Left ventricle myocardium inferior (tissue), 1 donor: ENCODE measurements around the gene PACSIN2. TPM values are rescaled to one million over a fixed set of nuclear protein-coding genes. Genes with fewer than 3 reads are reported as not detected.

Experiments used
- DNase-seq: peaks from one replicate; pipeline ENCODE4 v3.0.0-alpha.2; 2020
- H3K27ac ChIP-seq: fragments of 200-600 bp; replicated peaks from 2 replicates; pipeline ENCODE4 v1.8.0; 2021
- H3K27me3 ChIP-seq: fragments of 200-600 bp; 2 replicates; pipeline ENCODE4 v1.8.0; 2021; ENCODE audit warnings: low read depth
- H3K36me3 ChIP-seq: fragments of 200-600 bp; 2 replicates; pipeline ENCODE4 v1.8.0; 2021
- H3K4me1 ChIP-seq: fragments of 200-600 bp; 2 replicates; pipeline ENCODE4 v1.8.0; 2021
- H3K4me3 ChIP-seq: fragments of 200-600 bp; 2 replicates; pipeline ENCODE4 v1.8.0; 2021; ENCODE audit warnings: mild to moderate bottlenecking, moderate library complexity
- H3K9me3 ChIP-seq: fragments of 200-600 bp; replicated peaks from 2 replicates; pipeline ENCODE4 v1.8.0; 2021
- CTCF ChIP-seq: fragments of 200-600 bp; IDR thresholded peaks from 2 replicates; pipeline ENCODE4 v1.8.0; 2021; ENCODE audit warnings: antibody characterized with exemption, mild to moderate bottlenecking, borderline replicate concordance
- intact Hi-C: fragments of 100-400 bp; cut with micrococcal nuclease; formaldehyde crosslinking; loops from one replicate; pipeline ENCODE4 v1.11.0; 2022
- total RNA-seq: library from RNA; stranded (reverse); fragmentation: NEBNext Ultra II Directional; extraction: Animal tissue kit (Norgen Biotek cat#: 25700); gene quantifications from one replicate; pipeline ENCODE4 v1.2.1, GENCODE V29; 2021
- donor health status: DM: no; HTN: yes; CAD: no; lungs with severe emphysema.

The PACSIN2 gene
- total RNA-seq, 1 donor from 2014 or later: 64.8 TPM

DNA sequence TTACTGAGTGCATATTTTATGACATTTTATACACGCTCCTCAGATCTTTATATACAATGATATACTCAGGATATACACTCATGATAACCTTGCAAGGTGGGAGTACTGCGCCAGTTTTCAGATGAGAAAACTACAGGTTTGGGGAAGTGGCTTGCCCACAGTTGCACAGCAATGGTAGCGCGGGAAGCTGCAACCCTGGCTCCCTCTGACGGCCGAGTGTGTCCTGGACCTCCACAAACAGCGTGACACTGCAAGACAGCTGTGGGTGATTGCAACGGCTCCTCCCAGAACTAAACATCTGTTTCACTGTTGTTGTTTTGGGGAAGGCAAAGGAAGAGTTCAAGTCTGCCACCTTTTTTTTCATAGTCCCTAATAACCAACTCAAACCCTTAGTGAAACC, 47.0 kb downstream of the PACSIN2 start:
- intact Hi-C loops: no loop called here
- peak; percentile 47 for TF ChIP-seq CTCF
- peak; percentile 69 for DNase-seq
- Histone ChIP-seq H3K4me1 (peaks cover 57% of the 10 kb centered on the region), H3K36me3 (no peaks in the 10 kb centered on the region), H3K27ac (peak overlapping the region; percentile 32), H3K27me3 (no peaks in the 10 kb centered on the region), H3K4me3 (no peak overlapping the region), H3K9me3 (no peaks in the 10 kb centered on the region)

DNA sequence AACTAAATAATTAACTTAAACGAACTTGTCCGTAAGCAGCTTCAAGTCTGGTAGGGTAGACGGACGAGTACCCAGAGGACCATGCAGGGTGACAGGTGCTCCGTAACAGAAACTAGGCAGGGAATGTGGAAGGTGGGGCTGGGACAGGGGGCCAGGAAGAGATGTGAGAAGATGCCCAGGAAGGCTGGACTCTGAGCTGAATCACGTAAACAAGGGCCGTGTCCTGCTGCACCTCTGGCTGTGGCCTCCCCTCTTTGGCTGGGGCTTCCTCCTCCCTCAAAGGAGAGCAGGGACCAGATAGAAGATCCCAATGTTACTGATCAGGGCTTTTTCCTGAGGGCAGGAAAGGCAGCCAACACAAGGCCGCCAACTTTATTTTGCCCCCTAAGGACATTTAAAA, 47.9 kb downstream of the PACSIN2 start:
- Histone ChIP-seq H3K27ac (no peak overlapping the region), H3K36me3 (no peaks in the 10 kb centered on the region), H3K9me3 (no peaks in the 10 kb centered on the region), H3K27me3 (no peaks in the 10 kb centered on the region), H3K4me1 (peaks cover 61% of the 10 kb centered on the region), H3K4me3 (no peak overlapping the region)
- no peak for TF ChIP-seq CTCF
- no peak for DNase-seq
- intact Hi-C loops: no loop called here

DNA sequence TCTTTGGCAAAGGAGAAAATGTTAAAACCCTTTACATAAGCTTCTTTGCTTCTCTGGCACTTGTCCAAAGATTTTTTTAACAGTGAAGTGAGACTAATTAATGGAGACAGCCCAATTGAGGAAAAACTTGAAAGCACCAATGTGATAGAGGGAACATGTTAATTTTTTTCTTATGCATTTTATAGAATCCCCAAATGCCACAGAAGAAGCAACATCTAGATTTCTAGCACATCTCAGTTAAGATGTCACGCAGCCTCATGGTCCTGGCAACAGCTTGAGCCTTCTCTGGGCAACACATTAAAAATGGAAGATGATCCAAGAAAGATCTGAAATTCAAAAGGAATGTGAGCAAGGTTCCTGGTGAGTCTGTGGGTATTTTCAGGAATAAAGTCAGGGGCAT, 48.5 kb downstream of the PACSIN2 start:
- TF ChIP-seq CTCF: no peak
- Histone ChIP-seq H3K4me3 (no peak overlapping the region), H3K27me3 (no peaks in the 10 kb centered on the region), H3K4me1 (peaks cover 66% of the 10 kb centered on the region), H3K9me3 (no peaks in the 10 kb centered on the region), H3K27ac (no peak overlapping the region), H3K36me3 (no peaks in the 10 kb centered on the region)
- intact Hi-C loops: no loop called here
- no peak for DNase-seq

DNA sequence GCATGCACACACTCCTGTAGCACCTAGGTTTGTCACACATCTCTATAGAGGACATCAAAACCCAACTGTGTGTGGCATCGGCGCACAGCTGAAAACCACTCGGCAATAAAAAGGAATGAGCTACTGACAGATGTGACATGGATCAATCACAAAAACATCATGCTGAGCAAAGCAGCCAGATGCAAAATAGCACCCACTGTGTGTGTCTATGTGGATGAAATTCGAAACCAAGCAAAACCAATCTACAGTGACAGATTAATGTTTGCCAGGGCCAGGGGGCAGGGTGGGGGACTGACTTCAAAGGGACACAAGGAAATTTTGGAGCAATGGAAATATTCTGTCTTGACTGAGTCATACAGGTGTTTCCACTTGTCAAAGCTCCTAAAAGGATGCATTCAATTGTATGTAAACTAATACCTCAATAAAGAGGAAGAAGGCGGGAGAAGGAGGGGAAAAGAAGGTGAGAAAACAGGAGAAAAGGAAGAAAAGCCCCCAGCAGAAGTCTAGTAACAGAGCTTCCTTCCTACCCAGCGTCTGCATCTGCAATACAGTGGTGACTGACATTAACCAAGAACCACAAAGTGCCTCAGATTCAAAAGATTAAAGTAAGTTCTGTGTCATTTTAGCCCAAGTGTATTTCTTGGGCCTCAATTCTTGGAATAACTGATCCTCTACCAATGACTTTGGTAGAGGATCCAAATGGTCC, 49.8 kb downstream of the PACSIN2 start:
- Histone ChIP-seq H3K4me1 (peaks cover 72% of the 10 kb centered on the region), H3K27ac (no peak overlapping the region), H3K4me3 (no peak overlapping the region), H3K27me3 (no peaks in the 10 kb centered on the region), H3K36me3 (no peaks in the 10 kb centered on the region), H3K9me3 (no peaks in the 10 kb centered on the region)
- intact Hi-C loops: no loop called here
- DNase-seq: no peak
- TF ChIP-seq CTCF: no peak

GRCh38 chr22:42963231-42963595, 51.7 kb downstream of the PACSIN2 start:
- TF ChIP-seq CTCF: no peak
- no peak for DNase-seq
- Histone ChIP-seq H3K27ac (peak overlapping the region; percentile 67), H3K36me3 (no peaks in the 10 kb centered on the region), H3K9me3 (no peaks in the 10 kb centered on the region), H3K4me1 (peaks cover 72% of the 10 kb centered on the region), H3K27me3 (no peaks in the 10 kb centered on the region), H3K4me3 (no peak overlapping the region)
- intact Hi-C loops: no loop called here
